Fibroblast of the aortic adventitia (primary cell): ENCODE measurements around the gene OPRM1. TPM values are rescaled to one million over a fixed set of nuclear protein-coding genes. Genes with fewer than 3 reads are reported as not detected.

ENCODE experiments used
- DNase-seq: peaks from one replicate; pipeline ENCODE4 v3.0.0-alpha.2; 2010; ENCODE audit warnings: low read depth
- H3K4me3 ChIP-seq: 2 replicates; pipeline ENCODE4 v1.5.1; 2011; ENCODE audit warnings: low read depth, mild to moderate bottlenecking, control low read depth, low read length, moderate library complexity
- total RNA-seq: library from RNA; depleted of rRNA; stranded (reverse); fragments of >200 nt; gene quantifications from 2 replicates; pipeline ENCODE4 v1.2.3, GENCODE V29; 2012; ENCODE audit warnings: low replicate concordance
- TF ChIP-seq, protein P1 (sequence below): IDR thresholded peaks from 2 replicates; pipeline ENCODE4 v1.5.1; 2011; ENCODE audit warnings: mild to moderate bottlenecking, low read length, control low read depth, inconsistent platforms; ENCODE audit not compliant: insufficient read depth

OPRM1 gene
- not detected in 2 replicates for total RNA-seq

- TF ChIP-seq, protein P1, sequence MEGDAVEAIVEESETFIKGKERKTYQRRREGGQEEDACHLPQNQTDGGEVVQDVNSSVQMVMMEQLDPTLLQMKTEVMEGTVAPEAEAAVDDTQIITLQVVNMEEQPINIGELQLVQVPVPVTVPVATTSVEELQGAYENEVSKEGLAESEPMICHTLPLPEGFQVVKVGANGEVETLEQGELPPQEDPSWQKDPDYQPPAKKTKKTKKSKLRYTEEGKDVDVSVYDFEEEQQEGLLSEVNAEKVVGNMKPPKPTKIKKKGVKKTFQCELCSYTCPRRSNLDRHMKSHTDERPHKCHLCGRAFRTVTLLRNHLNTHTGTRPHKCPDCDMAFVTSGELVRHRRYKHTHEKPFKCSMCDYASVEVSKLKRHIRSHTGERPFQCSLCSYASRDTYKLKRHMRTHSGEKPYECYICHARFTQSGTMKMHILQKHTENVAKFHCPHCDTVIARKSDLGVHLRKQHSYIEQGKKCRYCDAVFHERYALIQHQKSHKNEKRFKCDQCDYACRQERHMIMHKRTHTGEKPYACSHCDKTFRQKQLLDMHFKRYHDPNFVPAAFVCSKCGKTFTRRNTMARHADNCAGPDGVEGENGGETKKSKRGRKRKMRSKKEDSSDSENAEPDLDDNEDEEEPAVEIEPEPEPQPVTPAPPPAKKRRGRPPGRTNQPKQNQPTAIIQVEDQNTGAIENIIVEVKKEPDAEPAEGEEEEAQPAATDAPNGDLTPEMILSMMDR, result no peak
- H3K4me3 ChIP-seq, result no peak within 1 kb of the TSS
- peak; percentile 0 for DNase-seq
Measured at GRCh38 chr6:154039231-154039842, at the start of gene OPRM1. OPRM1 (plus strand) TSS chr6:154039240; CDS start chr6:154039545, 305 bp downstream.

DNA sequence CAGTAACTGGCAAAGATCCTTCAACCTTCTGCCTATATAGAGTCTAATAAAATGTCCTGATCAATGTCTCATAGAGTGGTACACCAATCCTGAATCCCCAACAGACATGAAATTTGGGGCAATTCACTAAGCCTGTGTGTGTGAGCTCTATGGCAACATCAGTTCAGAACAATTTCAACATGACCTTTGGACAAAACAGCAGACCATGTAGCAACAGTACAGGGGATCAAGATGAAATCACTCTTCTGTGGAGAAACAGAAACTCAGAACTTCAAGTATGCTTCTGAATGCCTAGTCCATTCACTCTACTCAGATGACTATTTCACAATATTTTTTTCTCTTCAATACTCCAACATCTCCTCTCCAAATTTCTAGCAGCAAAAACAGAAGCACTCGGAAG lies 49.1 kb upstream of the OPRM1 start:
- no peak for DNase-seq
- no peak overlapping the region for H3K4me3 ChIP-seq
- TF ChIP-seq, protein P1, result no peak

- H3K4me3 ChIP-seq, result no peak overlapping the region
- no peak for DNase-seq
- TF ChIP-seq, protein P1, result no peak
Measured at GRCh38 chr6:153994004-153994403, 45.0 kb upstream of the OPRM1 start.

- no peak for DNase-seq
- TF ChIP-seq, protein P1, result no peak
- H3K4me3 ChIP-seq, result no peak overlapping the region
Measured at GRCh38 chr6:153994811-153995210, 44.2 kb upstream of the OPRM1 start.

DNA sequence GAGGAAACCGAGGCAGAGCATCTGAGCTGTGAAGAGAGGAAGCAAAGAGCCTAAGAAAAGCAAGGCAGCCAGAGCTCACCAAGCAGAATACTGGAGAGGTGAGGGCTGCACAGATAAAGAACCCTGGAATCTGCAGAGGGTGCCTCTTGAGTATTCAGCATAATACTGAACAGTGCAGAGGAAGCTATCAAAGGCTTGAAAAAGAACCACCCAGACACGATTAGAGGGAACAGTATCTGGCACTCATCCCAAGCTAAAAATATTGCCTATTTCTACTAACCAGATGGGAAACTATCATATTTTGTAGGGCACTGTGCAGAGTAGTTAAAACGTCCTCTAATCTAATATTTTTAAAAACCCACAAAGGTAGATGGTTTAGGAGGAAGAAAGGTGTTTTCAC lies 41.8 kb upstream of the OPRM1 start:
- TF ChIP-seq, protein P1, result no peak
- no peak for DNase-seq
- no peak overlapping the region for H3K4me3 ChIP-seq

- DNase-seq, result no peak
- TF ChIP-seq, protein P1, result no peak
- no peak overlapping the region for H3K4me3 ChIP-seq
Measured at GRCh38 chr6:154001494-154002285, 37.4 kb upstream of the OPRM1 start.

GRCh38 chr6:154002894-154003293 lies 36.1 kb upstream of the OPRM1 start:
- H3K4me3 ChIP-seq, result no peak overlapping the region
- TF ChIP-seq, protein P1, result no peak
- no peak for DNase-seq
